Activated CD4-positive, alpha-beta T cell treated with anti-CD3 and anti-CD28 coated beads, Interleukin-2, amount 50 U/mL, for 24 hours (primary cell): Measurements from ENCODE around the gene CHSY1.
"Not testable (repeated sequence)": the region's sequence is repeated elsewhere in the genome, so short reads cannot be mapped to it uniquely, and the experiment has no call there.

Experiments used
- DNase-seq, 2 donors: peaks; one replicate each; pipeline ENCODE4 v3.0.0-alpha.2; 2020; ENCODE audit warnings: low read depth in 1 of 2, low spot score in 1 of 2

The CHSY1 gene

GRCh38 chr15:101138086-101138660 lies 113.7 kb downstream of the CHSY1 start:
- no peak for DNase-seq

- DNase-seq = no peak
Measured at GRCh38 chr15:101137312-101137940, 114.4 kb downstream of the CHSY1 start.

- no peak for DNase-seq
Measured at GRCh38 chr15:101136381-101137268, 115.2 kb downstream of the CHSY1 start.

GRCh38 chr15:101135532-101136166 lies 116.2 kb downstream of the CHSY1 start:
- no peak for DNase-seq

GRCh38 chr15:101134780-101135179 lies 117.1 kb downstream of the CHSY1 start:
- no peak for DNase-seq

- DNase-seq = no peak
Measured at GRCh38 chr15:101133751-101134261, 118.0 kb downstream of the CHSY1 start.

- no peak for DNase-seq
Measured at GRCh38 chr15:101133181-101133460, 118.7 kb downstream of the CHSY1 start.

GRCh38 chr15:101132390-101133180 lies 119.3 kb downstream of the CHSY1 start:
- no peak for DNase-seq

GRCh38 chr15:101131489-101132389 lies 120.1 kb downstream of the CHSY1 start:
- no peak for DNase-seq

GRCh38 chr15:101129851-101130380 lies 121.9 kb downstream of the CHSY1 start:
- DNase-seq = no peak

GRCh38 chr15:101128221-101129015 lies 123.4 kb downstream of the CHSY1 start:
- no peak for DNase-seq

- DNase-seq = peak in 1 of 2 donors; percentile 16
Measured at GRCh38 chr15:101127506-101128076, 124.3 kb downstream of the CHSY1 start.

- no peak for DNase-seq
Measured at GRCh38 chr15:101126618-101127505, 125.0 kb downstream of the CHSY1 start.

- DNase-seq = not testable (repeated sequence)
Measured at GRCh38 chr15:101125881-101126428, 125.9 kb downstream of the CHSY1 start.
